HG03354 (cell line): ENCODE results near the gene KLHL13.
"Not testable (repeated sequence)": the region's sequence is repeated elsewhere in the genome, so short reads cannot be mapped to it uniquely, and the experiment has no call there.

Experiments
- ATAC-seq: cut with Tn5 transposase; IDR thresholded peaks from one replicate; pipeline ENCODE4 v1.9.1; 2021; ENCODE audit warnings: mild to moderate bottlenecking; ENCODE audit not compliant: unreplicated experiment, poor library complexity, severe bottlenecking

The KLHL13 gene

GRCh38 chrX:117996918-117997480 is 119.6 kb downstream of the KLHL13 start:
- ATAC-seq, result no peak

- no peak for ATAC-seq
These were observed 120.2 kb downstream of the KLHL13 start for GRCh38 chrX:117996408-117996807.

- no peak for ATAC-seq
These were observed 121.2 kb downstream of the KLHL13 start for GRCh38 chrX:117995378-117995777.

- no peak for ATAC-seq
These were observed 124.4 kb downstream of the KLHL13 start for GRCh38 chrX:117992192-117992723.

GRCh38 chrX:117990438-117990837 is 126.2 kb downstream of the KLHL13 start:
- ATAC-seq, result no peak

- no peak for ATAC-seq
These were observed 127.1 kb downstream of the KLHL13 start for GRCh38 chrX:117989512-117989911.

GRCh38 chrX:117987373-117987772 is 129.2 kb downstream of the KLHL13 start:
- no peak for ATAC-seq

GRCh38 chrX:117985241-117985640 is 131.4 kb downstream of the KLHL13 start:
- ATAC-seq, result no peak

GRCh38 chrX:117982694-117983392 is 133.8 kb downstream of the KLHL13 start:
- no peak for ATAC-seq

- no peak for ATAC-seq
These were observed 138.2 kb downstream of the KLHL13 start for GRCh38 chrX:117978402-117978801.

- no peak for ATAC-seq
These were observed 139.1 kb downstream of the KLHL13 start for GRCh38 chrX:117977526-117977925.

GRCh38 chrX:117973110-117973807 is 143.4 kb downstream of the KLHL13 start:
- ATAC-seq, result no peak

- ATAC-seq, result no peak
These were observed 143.9 kb downstream of the KLHL13 start for GRCh38 chrX:117972711-117973109.

- ATAC-seq, result no peak
These were observed 146.8 kb downstream of the KLHL13 start for GRCh38 chrX:117969782-117970181.

GRCh38 chrX:117969328-117969727 is 147.3 kb downstream of the KLHL13 start:
- no peak for ATAC-seq

GRCh38 chrX:117959045-117959444 is 157.6 kb downstream of the KLHL13 start:
- no peak for ATAC-seq

GRCh38 chrX:117957128-117957527 is 159.5 kb downstream of the KLHL13 start:
- ATAC-seq, result no peak

- not testable (repeated sequence) for ATAC-seq
These were observed 177.3 kb downstream of the KLHL13 start for GRCh38 chrX:117939296-117939695.

- no peak for ATAC-seq
These were observed 180.5 kb downstream of the KLHL13 start for GRCh38 chrX:117936118-117936517.

GRCh38 chrX:117930116-117930515 is 186.5 kb downstream of the KLHL13 start:
- ATAC-seq, result not testable (repeated sequence)

- ATAC-seq, result no peak
These were observed 196.9 kb downstream of the KLHL13 start for GRCh38 chrX:117919755-117920154.
